K562 (cell line): ENCODE data around the gene STT3A. TPM values are rescaled to one million over a fixed set of nuclear protein-coding genes. Genes with fewer than 3 reads are reported as not detected.
A peak's percentile ranks its signal among the peaks of the same experiment; 100 is the strongest.

Experiments used
- CC2D1A ChIP-seq: fragments of 450-650 bp; IDR thresholded peaks from 2 replicates; pipeline ENCODE4 v1.6.1; 2017; ENCODE audit warnings: mild to moderate bottlenecking
- CHCHD3 ChIP-seq: fragments of 250-450 bp; sonication (Bioruptor Pico); IDR thresholded peaks from 2 replicates; pipeline ENCODE4 v2.1.2; 2022; ENCODE audit warnings: mild to moderate bottlenecking
- FIP1L1 ChIP-seq: fragments of 200-400 bp; formaldehyde crosslinking; IDR thresholded peaks from 2 replicates; pipeline ENCODE4 v1.6.1; 2018; ENCODE audit warnings: mild to moderate bottlenecking, low read depth, low read length; ENCODE audit not compliant: poor library complexity, severe bottlenecking
- FOXA3 ChIP-seq, 2 experiments: fragments of 450-650 bp in 1 of 2; sonication (generic) in 1 of 2; formaldehyde crosslinking; IDR thresholded peaks in 1 of 2; conservative IDR thresholded peaks in 1 of 2; 2 replicates each; pipeline versions ENCODE4 v1.4.0 to v1.8.0; 2020 to 2022; ENCODE audit warnings: mild to moderate bottlenecking in 2 of 2, missing genetic modification reagents in 1 of 2
- GATAD2B ChIP-seq: fragments of 450-650 bp; IDR thresholded peaks from 2 replicates; pipeline ENCODE4 v1.6.1; 2017; ENCODE audit warnings: mild to moderate bottlenecking, borderline replicate concordance
- HDAC3 ChIP-seq: fragments of 450-650 bp; IDR thresholded peaks from 2 replicates; pipeline ENCODE4 v1.6.1; 2018; ENCODE audit warnings: borderline replicate concordance, mild to moderate bottlenecking, moderate library complexity; ENCODE audit not compliant: partially characterized antibody
- KDM5B ChIP-seq: fragments of 200-600 bp; sonication (generic); IDR thresholded peaks from 2 replicates; pipeline ENCODE4 v1.6.1; 2012; ENCODE audit warnings: low read depth, mild to moderate bottlenecking, moderate library complexity, low read length, control low read depth, inconsistent platforms; ENCODE audit not compliant: insufficient replicate concordance
- MXI1 ChIP-seq: IDR thresholded peaks from 2 replicates; pipeline ENCODE4 v1.6.1; 2011; ENCODE audit warnings: low read depth, mild to moderate bottlenecking, improper control_type of control experiment, low read length
- NFYB ChIP-seq: IDR thresholded peaks from 2 replicates; pipeline ENCODE4 v1.6.1; 2011; ENCODE audit warnings: mild to moderate bottlenecking, moderate library complexity; ENCODE audit not compliant: insufficient read length; ENCODE audit errors: extremely low read depth
- PHTF2 ChIP-seq: fragments of 250-450 bp; sonication (Bioruptor Pico); IDR thresholded peaks from 2 replicates; pipeline ENCODE4 v1.5.0; 2021; ENCODE audit warnings: mild to moderate bottlenecking
- PRMT5 ChIP-seq: sonication (generic); formaldehyde crosslinking; IDR thresholded peaks from 2 replicates; pipeline ENCODE4 v1.5.0; 2020; ENCODE audit warnings: missing genetic modification reagents
- RNF2 ChIP-seq: sonication (generic); IDR thresholded peaks from 2 replicates; pipeline ENCODE4 v1.6.1; 2016
- TCFL5 ChIP-seq: fragments of 250-450 bp; sonication (Bioruptor Pico); conservative IDR thresholded peaks from 2 replicates; pipeline ENCODE4 v1.6.1; 2021; ENCODE audit warnings: mild to moderate bottlenecking, moderate library complexity, matching md5 sums
- ZNF561 ChIP-seq: fragments of 450-650 bp; formaldehyde crosslinking; conservative IDR thresholded peaks from 2 replicates; pipeline ENCODE4 v1.4.0; 2020; ENCODE audit warnings: mild to moderate bottlenecking, moderate library complexity
- polyA plus RNA-seq, 8 experiments: library from polyadenylated mRNA; depleted of rRNA in 4 of 8; stranded (reverse) in 5 of 8; unstranded in 3 of 8; fragments of >200 nt; fragmentation: Nextera tagmentation in 2 of 8; fragmentation: Illumina TruSeq in 1 of 8; extraction: Ambion mirVana in 2 of 8; extraction: Trizol in 1 of 8; gene quantifications; 2 replicates each; pipeline versions ENCODE4 v1.2.1 to v1.2.3, GENCODE V29; 2011 to 2014; ENCODE audit warnings: inconsistent platforms in 1 of 8, missing spikeins in 1 of 8
- total RNA-seq, 7 experiments: library from RNA; depleted of rRNA in 6 of 7; stranded (reverse); fragments of >200 nt in 6 of 7; fragmentation: Illumina TruSeq in 2 of 7; extraction: Trizol in 2 of 7; gene quantifications; 2 replicates each; pipeline versions ENCODE4 v1.2.1 to v1.2.3, GENCODE V29; 2011 to 2021; ENCODE audit warnings: low replicate concordance in 1 of 7
- TF ChIP-seq, protein P1 (sequence below): fragments of 250-450 bp; sonication (Bioruptor Pico); IDR thresholded peaks from 2 replicates; pipeline ENCODE4 v1.8.0; 2022; ENCODE audit warnings: moderate library complexity, mild to moderate bottlenecking, inconsistent platforms
- TF ChIP-seq, protein P2 (sequence below): fragments of 200-800 bp; sonication (Bioruptor generic); IDR thresholded peaks from 2 replicates; pipeline ENCODE4 v1.6.1; 2017; ENCODE audit warnings: missing genetic modification characterization, missing compliant biosample characterization
- TF ChIP-seq, protein P3 (sequence below): fragments of 450-650 bp; IDR thresholded peaks from 2 replicates; pipeline ENCODE4 v1.6.1; 2016; ENCODE audit warnings: antibody characterized with exemption
- TF ChIP-seq, protein P4 (sequence below): IDR thresholded peaks from 2 replicates; pipeline ENCODE4 v1.6.1; 2012; ENCODE audit warnings: low read depth, low read length, improper control_type of control experiment, borderline replicate concordance

Gene STT3A
- total and polyA plus RNA-seq, 9 of the 15 experiments (the other 6 are each of a cell fraction or from before 2014, with no cell fraction given): 70.7 to 330 (median 192) TPM

DNA sequence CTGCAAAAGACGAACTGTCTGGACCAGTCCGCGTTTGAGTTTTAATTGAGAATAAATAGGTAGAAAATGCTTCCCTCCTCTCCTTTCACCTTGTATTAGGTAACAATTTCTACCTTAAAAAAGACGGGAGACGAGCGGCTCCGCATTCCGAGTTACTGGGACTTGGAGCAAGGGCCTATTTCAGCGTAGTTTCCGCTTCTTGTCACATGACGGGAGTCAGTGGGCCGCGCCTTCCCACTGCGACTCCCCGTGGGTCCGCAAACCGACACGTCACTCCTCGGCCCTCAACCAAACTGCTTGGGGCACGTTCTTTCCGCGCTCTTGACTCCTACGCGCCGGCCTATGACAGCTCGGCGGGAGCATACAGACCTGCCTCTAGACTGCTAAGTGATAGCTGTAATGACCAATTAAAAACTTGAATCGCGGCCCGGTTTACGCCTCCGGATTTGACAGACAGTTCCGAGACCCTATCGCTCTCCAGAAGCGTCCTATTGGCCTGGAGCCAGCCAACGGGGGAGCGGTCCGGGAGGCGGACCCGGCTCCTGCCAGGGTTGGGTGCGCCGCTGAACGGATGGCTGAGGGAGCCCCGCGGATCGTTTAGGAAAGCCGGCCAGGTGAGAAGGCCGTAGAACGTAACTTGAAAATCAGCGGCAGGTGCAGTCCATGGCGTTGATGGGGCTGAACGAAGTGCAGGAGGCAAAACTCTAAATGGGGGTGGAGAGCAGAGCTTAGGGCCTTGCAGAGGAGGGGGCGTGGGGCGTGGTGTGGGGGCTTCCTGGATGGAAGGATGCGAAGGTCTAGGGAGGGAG lies at the start of gene STT3A (continued):
- peak; percentile 65 for TF ChIP-seq HDAC3
- no peak for TF ChIP-seq ZNF561 (CRISPR knock-in tag)
- TF ChIP-seq, protein P1, sequence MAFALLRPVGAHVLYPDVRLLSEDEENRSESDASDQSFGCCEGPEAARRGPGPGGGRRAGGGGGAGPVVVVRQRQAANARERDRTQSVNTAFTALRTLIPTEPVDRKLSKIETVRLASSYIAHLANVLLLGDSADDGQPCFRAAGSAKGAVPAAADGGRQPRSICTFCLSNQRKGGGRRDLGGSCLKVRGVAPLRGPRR (CRISPR knock-in tag): no peak
- peak; percentile 73; the same call in 1 of the 2 replicates for TF ChIP-seq RNF2
- TF ChIP-seq PHTF2 (CRISPR knock-in tag): no peak
- no peak for TF ChIP-seq PRMT5 (CRISPR knock-in tag)
- TF ChIP-seq, protein P2, sequence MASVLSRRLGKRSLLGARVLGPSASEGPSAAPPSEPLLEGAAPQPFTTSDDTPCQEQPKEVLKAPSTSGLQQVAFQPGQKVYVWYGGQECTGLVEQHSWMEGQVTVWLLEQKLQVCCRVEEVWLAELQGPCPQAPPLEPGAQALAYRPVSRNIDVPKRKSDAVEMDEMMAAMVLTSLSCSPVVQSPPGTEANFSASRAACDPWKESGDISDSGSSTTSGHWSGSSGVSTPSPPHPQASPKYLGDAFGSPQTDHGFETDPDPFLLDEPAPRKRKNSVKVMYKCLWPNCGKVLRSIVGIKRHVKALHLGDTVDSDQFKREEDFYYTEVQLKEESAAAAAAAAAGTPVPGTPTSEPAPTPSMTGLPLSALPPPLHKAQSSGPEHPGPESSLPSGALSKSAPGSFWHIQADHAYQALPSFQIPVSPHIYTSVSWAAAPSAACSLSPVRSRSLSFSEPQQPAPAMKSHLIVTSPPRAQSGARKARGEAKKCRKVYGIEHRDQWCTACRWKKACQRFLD (CRISPR knock-in tag): peak; percentile 39
- no peak for TF ChIP-seq TCFL5 (CRISPR knock-in tag)
- TF ChIP-seq FIP1L1: no peak
- TF ChIP-seq KDM5B: peak; percentile 63
- TF ChIP-seq, protein P3, sequence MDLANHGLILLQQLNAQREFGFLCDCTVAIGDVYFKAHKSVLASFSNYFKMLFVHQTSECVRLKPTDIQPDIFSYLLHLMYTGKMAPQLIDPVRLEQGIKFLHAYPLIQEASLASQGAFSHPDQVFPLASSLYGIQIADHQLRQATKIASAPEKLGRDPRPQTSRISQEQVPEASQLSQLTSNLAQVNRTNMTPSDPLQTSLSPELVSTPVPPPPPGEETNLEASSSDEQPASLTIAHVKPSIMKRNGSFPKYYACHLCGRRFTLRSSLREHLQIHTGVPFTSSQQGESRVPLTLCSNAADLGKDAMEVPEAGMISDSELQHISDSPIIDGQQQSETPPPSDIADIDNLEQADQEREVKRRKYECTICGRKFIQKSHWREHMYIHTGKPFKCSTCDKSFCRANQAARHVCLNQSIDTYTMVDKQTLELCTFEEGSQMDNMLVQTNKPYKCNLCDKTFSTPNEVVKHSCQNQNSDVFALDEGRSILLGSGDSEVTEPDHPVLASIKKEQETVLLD: no peak
- TF ChIP-seq NFYB: peak; percentile 86
- TF ChIP-seq CHCHD3: no peak
- TF ChIP-seq FOXA3 (CRISPR knock-in tag; conservative IDR thresholded peaks at IDR 0.05 in 1 of 2, IDR thresholded peaks at IDR 0.05 in 1 of 2): peak in 1 of 2 experiments; percentile 67; a peak in 1 of 4 replicates
- TF ChIP-seq, protein P4, sequence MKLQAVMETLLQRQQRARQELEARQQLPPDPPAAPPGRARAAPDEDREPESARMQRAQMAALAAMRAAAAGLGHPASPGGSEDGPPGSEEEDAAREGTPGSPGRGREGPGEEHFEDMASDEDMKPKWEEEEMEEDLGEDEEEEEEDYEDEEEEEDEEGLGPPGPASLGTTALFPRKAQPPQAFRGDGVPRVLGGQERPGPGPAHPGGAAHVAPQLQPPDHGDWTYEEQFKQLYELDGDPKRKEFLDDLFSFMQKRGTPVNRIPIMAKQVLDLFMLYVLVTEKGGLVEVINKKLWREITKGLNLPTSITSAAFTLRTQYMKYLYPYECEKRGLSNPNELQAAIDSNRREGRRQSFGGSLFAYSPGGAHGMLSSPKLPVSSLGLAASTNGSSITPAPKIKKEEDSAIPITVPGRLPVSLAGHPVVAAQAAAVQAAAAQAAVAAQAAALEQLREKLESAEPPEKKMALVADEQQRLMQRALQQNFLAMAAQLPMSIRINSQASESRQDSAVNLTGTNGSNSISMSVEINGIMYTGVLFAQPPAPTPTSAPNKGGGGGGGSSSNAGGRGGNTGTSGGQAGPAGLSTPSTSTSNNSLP: peak; percentile 81; the same call in 1 of the 2 replicates
- TF ChIP-seq CC2D1A: peak; percentile 99
- TF ChIP-seq GATAD2B: peak; percentile 65; the same call in 1 of the 2 replicates
- TF ChIP-seq MXI1: peak; percentile 37; the same call in 1 of the 2 replicates
